Activated effector memory CD4-positive, alpha-beta T cell treated with Interleukin-2 at 50 U/mL for 16 hours (primary cell): Measurements from ENCODE around the gene HMCN2.
"Not testable (repeated sequence)": the region's sequence is repeated elsewhere in the genome, so short reads cannot be mapped to it uniquely, and the experiment has no call there.

ENCODE experiments used
- DNase-seq: peaks from one replicate; pipeline ENCODE4 v3.0.0-alpha.2; 2020

Gene HMCN2

GRCh38 chr9:130239741-130240241, 25.8 kb upstream of the HMCN2 start:
- DNase-seq, result no peak

GRCh38 chr9:130240410-130241197, 25.0 kb upstream of the HMCN2 start:
- DNase-seq, result no peak

- DNase-seq, result no peak
Measured at GRCh38 chr9:130241198-130241535, 24.4 kb upstream of the HMCN2 start.

GRCh38 chr9:130242270-130243014, 23.1 kb upstream of the HMCN2 start:
- no peak for DNase-seq

- peak; percentile 72 for DNase-seq
Measured at GRCh38 chr9:130243015-130243881, 22.3 kb upstream of the HMCN2 start.

GRCh38 chr9:130243882-130244170, 21.7 kb upstream of the HMCN2 start:
- DNase-seq, result no peak

- DNase-seq, result no peak
Measured at GRCh38 chr9:130244548-130245165, 20.9 kb upstream of the HMCN2 start.

GRCh38 chr9:130245474-130245873, 20.1 kb upstream of the HMCN2 start:
- no peak for DNase-seq

GRCh38 chr9:130246126-130246525, 19.4 kb upstream of the HMCN2 start:
- no peak for DNase-seq

- no peak for DNase-seq
Measured at GRCh38 chr9:130254747-130255630, 10.6 kb upstream of the HMCN2 start.

- DNase-seq, result no peak
Measured at GRCh38 chr9:130255631-130256134, 9.9 kb upstream of the HMCN2 start.

GRCh38 chr9:130256644-130257043, 8.9 kb upstream of the HMCN2 start:
- no peak for DNase-seq

- not testable (repeated sequence) for DNase-seq
Measured at GRCh38 chr9:130258137-130258536, 7.4 kb upstream of the HMCN2 start.

GRCh38 chr9:130259044-130259443, 6.5 kb upstream of the HMCN2 start:
- DNase-seq, result no peak

- DNase-seq, result no peak
Measured at GRCh38 chr9:130260816-130261765, 4.5 kb upstream of the HMCN2 start.

GRCh38 chr9:130262061-130262745, 3.4 kb upstream of the HMCN2 start:
- no peak for DNase-seq

- DNase-seq, result no peak
Measured at GRCh38 chr9:130262771-130263170, 2.8 kb upstream of the HMCN2 start.

- no peak for DNase-seq
Measured at GRCh38 chr9:130263601-130264413, 1.8 kb upstream of the HMCN2 start.
